Effector memory CD8-positive, alpha-beta T cell (primary cell): ENCODE results near the gene TPCN2.

Experiments
- ATAC-seq: fragments of 150-1000 bp; cut with Tn5 transposase; replicated peaks from 2 replicates; pipeline ENCODE4 v1.10.0; 2021; ENCODE audit warnings: mild to moderate bottlenecking, moderate library complexity
- DNase-seq, 3 experiments: peaks; one replicate each; pipeline ENCODE4 v3.0.0; 2021
- H3K27ac Mint-ChIP-seq, 2 donors: one replicate each; pipeline ENCODE4 v1.8.0; 2022; ENCODE audit warnings: mild to moderate bottlenecking in 2 of 2, mixed read lengths in 2 of 2, moderate library complexity in 2 of 2
- H3K27me3 Mint-ChIP-seq, 2 donors: one replicate each; pipeline ENCODE4 v1.8.0; 2022; ENCODE audit warnings: mixed read lengths in 2 of 2
- H3K36me3 Mint-ChIP-seq: one replicate; pipeline ENCODE4 v1.8.0; 2022; ENCODE audit warnings: mild to moderate bottlenecking, moderate library complexity, mixed read lengths; ENCODE audit not compliant: insufficient read depth
- H3K4me1 Mint-ChIP-seq, 2 donors: one replicate each; pipeline ENCODE4 v1.8.0; 2022; ENCODE audit warnings: low read depth in 2 of 2, mixed read lengths in 2 of 2
- H3K4me3 Mint-ChIP-seq, 2 donors: one replicate each; pipeline ENCODE4 v1.8.0; 2022; ENCODE audit warnings: mild to moderate bottlenecking in 2 of 2, mixed read lengths in 2 of 2, moderate library complexity in 2 of 2
- H3K9me3 Mint-ChIP-seq, 2 donors: one replicate each; pipeline ENCODE4 v1.8.0; 2022; ENCODE audit warnings: mixed read lengths in 2 of 2

The TPCN2 gene

DNA sequence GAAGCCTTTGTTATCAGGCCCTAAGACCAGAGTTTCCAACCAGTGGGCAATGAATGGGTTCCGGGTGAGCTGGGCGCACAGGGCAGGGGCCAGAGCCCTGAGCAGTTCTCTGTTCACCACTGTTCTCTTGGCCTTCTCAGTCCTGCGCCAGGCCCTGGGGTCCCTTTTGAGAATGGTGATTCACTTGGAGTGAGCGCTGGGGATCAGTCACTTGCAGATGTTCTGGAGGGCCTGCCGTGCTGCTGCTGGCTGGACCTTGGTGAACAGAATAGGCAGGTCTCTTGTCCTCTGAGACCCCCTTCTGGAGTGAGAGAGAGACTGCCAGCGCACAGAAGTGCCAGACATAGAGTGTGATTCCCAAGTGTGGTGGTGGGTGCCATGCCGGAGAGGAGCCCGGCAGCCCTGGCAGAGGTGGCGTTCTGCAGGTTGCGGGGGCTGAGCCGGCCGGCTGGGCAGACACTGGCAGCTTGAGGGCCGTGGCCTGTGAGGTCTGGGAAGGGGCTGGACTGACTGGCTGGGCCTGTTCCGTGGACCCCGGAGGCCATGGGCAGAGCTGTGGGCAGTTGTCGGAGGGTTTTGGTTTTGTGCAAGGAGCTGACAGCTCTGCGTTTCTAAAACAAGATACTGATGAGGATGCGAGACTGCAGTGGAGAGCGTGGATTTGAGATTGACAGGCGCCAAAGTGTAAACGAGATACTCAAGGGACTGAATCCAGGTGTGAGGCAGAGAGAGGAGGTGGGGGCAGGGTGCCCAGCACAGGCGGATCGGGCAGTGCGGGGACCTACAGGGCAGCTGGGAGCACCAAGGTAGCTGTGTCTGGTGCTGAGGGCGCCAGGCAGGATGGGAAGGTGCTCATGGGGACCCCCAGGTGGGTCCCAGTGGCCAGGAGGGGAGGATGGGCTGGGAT is 12.3 kb downstream of the TPCN2 start:
- Mint-ChIP-seq H3K27ac (peak overlapping the region; percentile 38 to 51), H3K27me3 (no peaks in the 10 kb centered on the region), H3K4me1 (peaks cover 20 to 21% of the 10 kb centered on the region in 2 donors), H3K9me3 (no peaks in the 10 kb centered on the region), H3K36me3 (peaks cover 16% of the 10 kb centered on the region), H3K4me3 (no peak overlapping the region)
- ATAC-seq (no peak), DNase-seq (no peak)

DNA sequence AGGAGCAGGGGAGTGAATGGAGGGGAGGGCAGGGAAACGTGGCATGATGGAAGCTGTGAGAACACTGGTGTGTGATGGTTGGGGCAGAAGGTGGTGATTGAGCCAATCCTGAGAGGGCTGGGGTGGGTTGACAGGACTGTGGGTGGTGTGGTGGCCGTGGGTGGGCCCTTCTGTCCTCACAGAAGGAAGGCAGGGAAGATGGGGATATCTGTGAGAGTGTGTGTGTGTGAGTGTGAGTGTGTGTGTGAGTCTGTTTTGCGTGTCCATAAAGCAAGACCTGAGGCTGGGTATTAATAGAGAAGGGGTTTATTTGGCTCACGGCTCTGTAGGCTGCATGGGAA is 13.0 kb downstream of the TPCN2 start:
- ATAC-seq (no peak), DNase-seq (no peak)
- Mint-ChIP-seq H3K27me3 (no peaks in the 10 kb centered on the region), H3K36me3 (peaks cover 16% of the 10 kb centered on the region), H3K4me1 (peaks cover 17% of the 10 kb centered on the region in 2 donors), H3K4me3 (no peak overlapping the region), H3K27ac (peak overlapping the region; percentile 38 to 51), H3K9me3 (no peaks in the 10 kb centered on the region)

DNA sequence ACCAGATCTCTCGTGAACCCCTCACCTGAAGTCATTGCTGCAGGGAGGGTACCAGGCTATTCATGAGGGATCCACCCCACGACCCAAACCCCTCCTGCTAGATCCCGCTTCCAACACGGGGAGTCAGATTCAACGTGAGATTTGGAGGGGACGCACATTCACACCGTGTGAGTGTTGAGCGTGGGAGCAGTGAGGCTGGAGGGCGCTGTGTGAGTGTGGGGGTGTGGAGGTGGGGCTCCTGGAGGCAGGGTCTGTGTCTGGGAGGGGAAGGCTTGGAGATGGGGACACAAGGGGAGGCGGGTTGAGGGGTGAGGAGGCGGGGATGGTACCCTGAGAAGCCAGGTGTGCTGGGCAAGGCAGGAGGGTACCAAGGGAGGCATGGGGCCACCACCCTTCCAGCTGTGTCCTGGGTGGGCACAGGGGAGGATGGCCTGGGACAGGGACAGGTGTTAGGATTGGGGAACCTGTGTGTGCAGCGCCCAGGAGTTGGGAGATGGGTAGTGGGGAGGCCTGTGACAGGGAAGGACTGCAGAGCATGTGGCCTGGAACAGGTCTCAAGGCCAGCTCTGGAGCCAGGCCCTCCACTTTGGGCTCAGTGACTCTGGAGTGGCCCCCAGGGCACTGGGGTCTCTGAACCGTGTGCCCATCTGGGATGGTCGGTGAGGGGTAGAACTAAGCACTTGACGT is 13.6 kb downstream of the TPCN2 start:
- Mint-ChIP-seq H3K27ac (peak overlapping the region; percentile 38 to 51), H3K9me3 (no peaks in the 10 kb centered on the region), H3K4me3 (no peak overlapping the region), H3K36me3 (peaks cover 16% of the 10 kb centered on the region), H3K27me3 (no peaks in the 10 kb centered on the region), H3K4me1 (peaks cover 17% of the 10 kb centered on the region in 2 donors)
- ATAC-seq, result no peak
- DNase-seq, result no peak

DNA sequence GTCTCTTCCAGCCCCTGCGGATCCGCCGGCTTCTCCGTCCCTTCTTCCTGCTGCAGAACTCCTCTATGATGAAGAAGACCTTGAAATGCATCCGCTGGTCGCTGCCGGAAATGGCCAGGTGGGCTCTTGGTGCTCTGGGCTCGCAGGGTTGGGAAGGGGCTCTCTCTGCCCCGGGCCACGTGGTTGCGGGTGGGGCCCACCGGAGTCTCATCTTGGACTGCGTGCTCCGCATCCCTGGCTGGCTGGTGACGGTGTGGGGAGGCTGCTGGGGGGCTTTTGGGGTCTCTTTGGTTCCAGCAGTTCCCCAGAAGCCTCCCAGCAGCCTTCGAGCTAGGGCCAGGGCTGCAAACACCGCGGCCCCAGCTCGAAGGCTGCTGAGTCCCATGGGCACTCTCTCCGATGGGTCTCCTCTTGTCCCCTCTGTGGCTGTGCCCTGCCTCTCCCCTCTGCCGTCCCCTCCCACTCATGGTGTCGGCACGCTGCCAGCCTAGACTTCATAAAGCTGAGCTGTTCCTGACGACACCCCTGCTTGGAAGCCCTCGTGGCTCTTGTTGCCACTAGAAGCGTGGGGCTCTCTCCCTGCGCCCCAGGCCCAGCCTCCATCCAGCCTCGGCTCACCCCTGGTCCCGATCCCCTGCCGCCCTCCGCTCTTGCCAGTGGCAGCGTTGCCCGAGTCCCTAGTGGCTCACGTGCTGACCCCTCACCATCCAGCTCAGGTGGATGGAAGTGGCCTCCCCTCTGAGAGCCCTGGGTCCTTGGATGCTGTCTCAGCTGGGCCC is 14.3 kb downstream of the TPCN2 start:
- ATAC-seq, result no peak
- no peak overlapping the region for H3K4me3 Mint-ChIP-seq
- no peak for DNase-seq
- H3K36me3 Mint-ChIP-seq, result peaks cover 10% of the 10 kb centered on the region
- no peak overlapping the region for H3K27ac Mint-ChIP-seq
- H3K27me3 Mint-ChIP-seq, result no peaks in the 10 kb centered on the region
- H3K4me1 Mint-ChIP-seq, result peaks cover 16 to 17% of the 10 kb centered on the region in 2 donors
- no peaks in the 10 kb centered on the region for H3K9me3 Mint-ChIP-seq

DNA sequence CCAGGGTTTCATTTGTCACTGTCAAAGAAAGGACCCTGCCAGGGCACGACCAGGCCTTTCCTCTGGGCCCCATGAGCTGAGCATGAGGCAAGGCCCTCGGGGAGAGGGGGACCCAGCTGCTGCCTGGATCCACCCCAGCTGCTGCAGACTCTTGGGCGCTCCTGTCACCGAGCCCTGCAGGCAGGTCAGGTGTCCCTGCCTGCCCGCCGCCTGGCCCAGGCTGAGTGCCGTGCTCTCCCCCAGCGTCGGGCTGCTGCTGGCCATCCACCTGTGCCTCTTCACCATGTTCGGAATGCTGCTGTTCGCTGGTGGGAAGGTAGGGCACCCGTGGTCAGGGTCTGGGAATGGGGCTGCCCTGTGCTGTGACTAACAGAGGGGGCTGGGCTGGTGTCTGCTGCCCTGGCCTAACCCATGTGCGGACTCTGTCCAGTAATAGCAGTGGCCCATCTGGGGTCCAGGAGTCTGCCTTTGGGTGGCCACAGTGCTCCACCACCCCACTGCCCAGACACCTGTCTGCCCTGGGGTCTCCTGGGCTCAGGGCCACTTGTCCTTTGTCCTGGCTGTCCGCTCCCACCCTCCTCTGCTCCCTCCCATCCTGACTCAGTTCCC is 15.0 kb downstream of the TPCN2 start:
- Mint-ChIP-seq H3K27me3 (no peaks in the 10 kb centered on the region), H3K36me3 (peaks cover 9% of the 10 kb centered on the region), H3K4me3 (no peak overlapping the region), H3K27ac (no peak overlapping the region), H3K4me1 (peaks cover 16 to 17% of the 10 kb centered on the region in 2 donors), H3K9me3 (no peaks in the 10 kb centered on the region)
- no peak for DNase-seq
- no peak for ATAC-seq

DNA sequence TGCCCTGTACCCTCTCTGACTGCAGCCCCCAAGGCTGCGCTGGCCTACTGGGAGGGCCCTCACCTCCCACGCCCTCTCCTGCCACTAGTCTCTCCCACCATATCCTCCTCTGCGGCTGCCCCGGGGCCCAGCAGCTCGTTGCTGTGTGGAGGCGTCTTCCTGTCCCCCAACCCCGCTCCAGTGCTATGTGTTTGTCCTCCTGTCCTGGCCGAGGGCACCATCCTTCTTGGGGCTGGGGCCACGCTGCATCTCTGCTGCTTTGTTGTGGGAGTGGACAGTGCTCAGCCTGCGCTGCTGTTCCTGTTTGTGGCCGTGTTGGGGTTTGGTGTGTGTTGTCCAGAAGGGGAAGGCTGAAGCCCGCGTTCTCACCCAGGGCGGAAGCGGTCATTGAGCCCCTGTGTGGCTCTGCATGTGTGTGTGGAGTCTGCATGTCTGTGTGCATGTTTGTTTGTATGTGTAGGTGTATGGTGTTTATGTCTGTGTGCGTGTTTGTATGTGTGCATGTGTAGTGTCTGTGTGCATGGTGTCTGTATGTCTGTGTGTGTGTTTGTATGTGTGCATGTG is 15.7 kb downstream of the TPCN2 start:
- Mint-ChIP-seq H3K9me3 (no peaks in the 10 kb centered on the region), H3K27ac (no peak overlapping the region), H3K4me1 (peaks cover 16 to 17% of the 10 kb centered on the region in 2 donors), H3K27me3 (no peaks in the 10 kb centered on the region), H3K4me3 (no peak overlapping the region), H3K36me3 (peaks cover 9% of the 10 kb centered on the region)
- no peak for ATAC-seq
- DNase-seq, result no peak

DNA sequence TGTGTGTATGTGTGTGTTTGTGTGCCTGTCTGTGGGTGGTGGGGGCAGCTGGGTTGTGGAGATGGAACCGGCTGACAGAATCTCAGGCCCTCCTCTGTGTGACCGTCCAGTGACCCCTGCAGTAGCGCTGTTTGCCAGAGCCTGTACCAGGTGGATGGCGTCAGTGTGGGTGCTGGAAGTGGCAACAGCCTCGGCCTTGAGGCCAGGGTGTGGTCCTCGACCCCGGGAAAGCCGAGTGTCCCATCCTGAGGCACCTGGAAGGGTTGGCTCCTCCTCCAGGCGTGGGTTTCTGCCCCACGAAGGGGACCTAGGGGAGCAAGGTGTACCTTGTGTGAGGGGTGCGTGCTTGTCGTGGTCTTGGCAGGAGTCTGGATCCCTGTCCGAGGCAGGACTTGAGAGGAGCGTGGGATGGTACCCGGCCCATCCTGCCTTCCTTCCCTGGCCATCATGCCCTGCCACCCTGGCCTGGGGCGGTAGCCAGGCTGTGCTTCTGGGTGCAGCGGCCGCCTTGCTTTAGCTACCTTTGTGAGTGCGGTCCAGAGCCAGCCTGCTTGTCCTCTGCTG is 16.5 kb downstream of the TPCN2 start:
- Mint-ChIP-seq H3K4me3 (no peak overlapping the region), H3K27me3 (no peaks in the 10 kb centered on the region), H3K27ac (no peak overlapping the region), H3K9me3 (no peaks in the 10 kb centered on the region), H3K4me1 (peaks cover 14 to 16% of the 10 kb centered on the region in 2 donors), H3K36me3 (peaks cover 9% of the 10 kb centered on the region)
- ATAC-seq (no peak), DNase-seq (no peak)

DNA sequence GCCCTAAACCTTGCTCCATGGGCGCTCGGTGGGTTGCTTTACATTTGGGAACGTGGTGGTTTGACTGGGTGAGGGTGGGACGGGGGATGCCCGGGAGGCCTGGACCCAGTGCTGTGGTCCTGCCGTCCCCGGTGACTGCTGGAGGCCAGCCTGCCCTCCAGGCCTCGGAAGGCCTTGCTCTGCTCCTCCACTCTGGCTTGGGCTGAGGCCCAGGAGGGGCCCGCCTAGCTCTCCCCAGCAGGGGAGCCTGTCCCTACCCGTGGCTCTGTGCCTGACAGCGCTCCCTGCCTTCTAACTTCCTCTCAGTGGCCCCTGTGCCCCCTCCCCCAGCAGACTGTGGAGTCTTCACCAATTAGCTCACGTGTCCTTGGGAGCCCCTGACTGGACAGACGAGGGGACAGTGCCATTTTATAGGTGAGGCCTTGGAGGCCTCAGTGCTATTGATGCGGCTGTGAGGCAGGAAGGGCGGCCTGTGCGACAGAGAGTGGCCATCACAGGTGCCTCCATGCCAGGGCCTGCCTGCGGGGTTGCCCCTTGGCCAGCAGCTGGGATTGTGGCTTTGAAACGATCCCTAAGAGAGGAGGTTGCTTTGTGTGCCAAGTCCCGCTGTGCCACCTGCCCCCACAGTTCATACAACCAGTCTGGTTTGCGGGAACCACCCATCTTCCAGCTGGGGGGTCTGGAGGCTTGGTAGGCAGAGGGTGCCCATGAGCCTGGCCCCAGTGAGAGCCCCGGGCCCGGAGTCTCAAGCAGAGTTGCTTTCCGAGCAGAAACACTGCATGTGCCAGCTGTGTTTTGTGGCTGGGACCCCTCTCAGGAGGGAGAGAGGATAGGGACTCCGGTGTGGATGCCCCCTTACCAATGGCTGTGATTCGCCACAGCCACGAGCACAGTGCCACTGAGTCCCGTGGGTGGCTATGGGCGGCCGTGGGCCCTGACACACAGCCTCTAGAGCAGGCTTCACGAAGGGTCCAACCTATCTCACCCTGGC is 17.7 kb downstream of the TPCN2 start:
- peaks cover 11% of the 10 kb centered on the region for H3K36me3 Mint-ChIP-seq
- no peak for ATAC-seq

DNA sequence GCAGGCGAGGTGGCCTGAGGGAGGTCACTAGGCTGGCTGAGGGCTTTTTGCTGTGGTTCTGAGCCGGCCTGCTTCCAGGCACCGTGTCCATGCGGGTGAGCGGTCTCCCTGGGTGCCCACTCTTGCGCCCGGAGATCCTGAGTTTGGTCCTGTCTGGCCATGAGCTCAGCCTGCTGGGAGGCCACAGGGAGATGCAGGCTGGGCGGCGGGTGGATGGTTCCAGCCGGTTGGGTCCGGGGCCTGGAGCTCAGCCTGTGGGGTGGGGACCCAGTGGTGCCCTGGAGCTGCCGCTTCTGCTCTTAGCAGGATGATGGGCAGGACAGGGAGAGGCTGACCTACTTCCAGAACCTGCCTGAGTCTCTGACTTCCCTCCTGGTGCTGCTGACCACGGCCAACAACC is 18.5 kb downstream of the TPCN2 start:
- H3K27ac Mint-ChIP-seq, result peak overlapping the region in 1 of 2 donors; percentile 5
- peaks cover 0 to 3% of the 10 kb centered on the region in 2 donors for H3K4me1 Mint-ChIP-seq
- H3K36me3 Mint-ChIP-seq, result peaks cover 6% of the 10 kb centered on the region
- H3K27me3 Mint-ChIP-seq, result no peaks in the 10 kb centered on the region
- no peak for DNase-seq
- H3K4me3 Mint-ChIP-seq, result no peak overlapping the region
- H3K9me3 Mint-ChIP-seq, result no peaks in the 10 kb centered on the region
- no peak for ATAC-seq

More for the DNA sequence above, 17.7 kb downstream of the TPCN2 start:
- Mint-ChIP-seq H3K4me3 (no peak overlapping the region), H3K9me3 (no peaks in the 10 kb centered on the region), H3K27me3 (no peaks in the 10 kb centered on the region), H3K27ac (no peak overlapping the region), H3K4me1 (peaks cover 6 to 9% of the 10 kb centered on the region in 2 donors)
- DNase-seq, result no peak

DNA sequence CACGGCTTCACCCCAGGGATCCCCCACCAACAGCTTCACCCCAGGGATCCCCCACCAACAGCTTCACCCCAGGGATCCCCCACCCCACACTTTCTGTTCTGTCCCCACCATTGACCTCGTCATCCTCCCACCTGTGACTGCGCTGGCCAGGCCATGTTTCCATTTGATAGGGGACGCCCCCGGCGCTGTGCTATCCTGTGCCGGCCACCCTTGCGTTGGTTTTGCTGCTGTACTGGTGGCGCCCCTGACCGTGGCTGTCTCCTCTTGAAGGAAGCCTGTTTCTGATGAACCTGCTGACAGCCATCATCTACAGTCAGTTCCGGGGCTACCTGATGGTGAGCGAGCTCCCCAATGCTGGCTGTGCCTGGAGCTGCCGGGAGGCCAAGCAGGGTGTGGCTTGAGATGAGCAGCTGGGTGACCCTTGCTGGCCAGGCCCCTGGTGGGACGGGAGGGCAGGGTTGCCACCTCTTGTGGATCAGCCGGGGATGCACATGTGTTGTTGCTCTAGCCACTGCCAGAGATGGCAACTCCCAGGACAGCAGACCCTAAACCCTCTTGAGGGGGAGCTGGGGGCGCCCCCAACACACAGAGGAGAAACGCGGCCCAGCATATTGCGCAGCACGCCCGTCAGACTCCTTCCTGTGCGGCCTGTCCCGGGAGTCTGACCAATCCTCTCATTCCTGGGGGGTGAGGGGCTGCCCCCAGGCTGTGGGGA is 22.5 kb downstream of the TPCN2 start:
- H3K9me3 Mint-ChIP-seq, result no peaks in the 10 kb centered on the region
- H3K4me1 Mint-ChIP-seq, result peaks cover 9 to 11% of the 10 kb centered on the region in 2 donors
- H3K36me3 Mint-ChIP-seq, result peaks cover 12% of the 10 kb centered on the region
- no peak overlapping the region for H3K4me3 Mint-ChIP-seq
- H3K27ac Mint-ChIP-seq, result peak overlapping the region in 1 of 2 donors; percentile 76
- DNase-seq (no peak), ATAC-seq (no peak)
- no peaks in the 10 kb centered on the region for H3K27me3 Mint-ChIP-seq

DNA sequence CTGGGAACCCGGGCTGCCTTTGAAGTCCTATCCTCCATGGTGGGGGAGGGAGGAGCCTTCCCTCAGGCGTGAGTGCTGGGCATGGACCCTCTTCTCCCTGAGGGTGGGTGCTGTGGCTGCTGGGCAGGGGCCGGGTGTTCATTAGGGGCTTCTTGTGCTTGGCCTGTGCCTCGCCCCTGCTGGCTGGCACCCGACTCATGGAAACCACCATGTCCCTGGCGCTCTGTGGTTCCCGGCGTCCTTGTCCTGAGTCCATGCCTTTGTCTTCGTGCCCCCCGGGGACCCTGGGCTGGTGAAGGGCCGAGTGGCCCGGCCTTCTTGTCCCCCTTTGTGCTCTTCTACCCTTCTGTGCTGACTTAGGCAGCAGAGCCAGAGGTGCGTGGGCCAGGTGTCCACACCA is 23.2 kb downstream of the TPCN2 start:
- H3K4me3 Mint-ChIP-seq, result no peak overlapping the region
- peaks cover 12% of the 10 kb centered on the region for H3K36me3 Mint-ChIP-seq
- no peaks in the 10 kb centered on the region for H3K27me3 Mint-ChIP-seq
- no peak overlapping the region for H3K27ac Mint-ChIP-seq
- no peaks in the 10 kb centered on the region for H3K9me3 Mint-ChIP-seq
- H3K4me1 Mint-ChIP-seq, result peaks cover 9 to 11% of the 10 kb centered on the region in 2 donors
- no peak for DNase-seq
- no peak for ATAC-seq
